Cardiac muscle cell (in vitro differentiated cells and primary cell): ENCODE data around the gene NTF3. TPM values are rescaled to one million over a fixed set of nuclear protein-coding genes. Genes with fewer than 3 reads are reported as not detected.

Source experiments
- DNase-seq, 2 donors: peaks; one replicate each; pipeline versions ENCODE4 v3.0.0 to v3.0.0-alpha.2; 2010 to 2017; ENCODE audit warnings: low read depth in 1 of 2, low spot score in 1 of 2
- H3K27ac ChIP-seq: fragments of 200-600 bp; sonication (generic); 2 replicates; pipeline ENCODE4 v1.5.1; 2016
- H3K27me3 ChIP-seq: fragments of 200-600 bp; sonication (generic); 2 replicates; pipeline ENCODE4 v1.6.0; 2016; ENCODE audit warnings: control low read depth
- H3K36me3 ChIP-seq: fragments of 200-600 bp; sonication (generic); 2 replicates; pipeline ENCODE4 v1.5.1; 2016; ENCODE audit warnings: control low read depth
- H3K4me1 ChIP-seq: fragments of 200-600 bp; sonication (generic); 2 replicates; pipeline ENCODE4 v1.8.1; 2017; ENCODE audit warnings: low read depth, mild to moderate bottlenecking, mixed run types
- H3K4me3 ChIP-seq: fragments of 200-600 bp; sonication (generic); 2 replicates; pipeline ENCODE4 v1.5.1; 2016; ENCODE audit warnings: mild to moderate bottlenecking
- H3K9me3 ChIP-seq: fragments of 200-600 bp; sonication (generic); 2 replicates; pipeline ENCODE4 v1.5.1; 2017; ENCODE audit warnings: low read depth, mild to moderate bottlenecking, control low read depth
- CTCF ChIP-seq: IDR thresholded peaks from 2 replicates; pipeline ENCODE4 v1.5.1; 2012; ENCODE audit warnings: low read depth, mild to moderate bottlenecking, low read length
- polyA plus RNA-seq: library from polyadenylated mRNA; unstranded; fragments of >200 nt; fragmentation: Nextera tagmentation; extraction: Ambion mirVana; gene quantifications from 2 replicates; pipeline ENCODE4 v1.2.1, GENCODE V29; 2016
- total RNA-seq: library from RNA; depleted of rRNA; stranded (reverse); fragments of >200 nt; gene quantifications from 2 replicates; pipeline ENCODE4 v1.2.3, GENCODE V29; 2016

The NTF3 gene
- total and polyA plus RNA-seq, 2 experiments from 2014 or later, result 3.9 to 4.7 TPM

GRCh38 chr12:5522432-5523335, 90.8 kb downstream of the NTF3 start:
- no peaks in the 10 kb centered on the region for H3K27me3 ChIP-seq
- H3K4me3 ChIP-seq, result no peak overlapping the region
- no peaks in the 10 kb centered on the region for H3K9me3 ChIP-seq
- TF ChIP-seq CTCF, result no peak
- H3K4me1 ChIP-seq, result no peaks in the 10 kb centered on the region
- DNase-seq, result no peak
- no peaks in the 10 kb centered on the region for H3K36me3 ChIP-seq
- H3K27ac ChIP-seq, result no peak overlapping the region

GRCh38 chr12:5523396-5524115, 91.6 kb downstream of the NTF3 start:
- DNase-seq, result no peak
- H3K4me1 ChIP-seq, result no peaks in the 10 kb centered on the region
- H3K4me3 ChIP-seq, result no peak overlapping the region
- no peak overlapping the region for H3K27ac ChIP-seq
- H3K27me3 ChIP-seq, result no peaks in the 10 kb centered on the region
- no peaks in the 10 kb centered on the region for H3K9me3 ChIP-seq
- no peak for TF ChIP-seq CTCF
- no peaks in the 10 kb centered on the region for H3K36me3 ChIP-seq

GRCh38 chr12:5524116-5524768, 92.3 kb downstream of the NTF3 start:
- Histone ChIP-seq H3K9me3 (no peaks in the 10 kb centered on the region), H3K4me1 (no peaks in the 10 kb centered on the region), H3K4me3 (no peak overlapping the region), H3K27ac (no peak overlapping the region), H3K27me3 (no peaks in the 10 kb centered on the region), H3K36me3 (no peaks in the 10 kb centered on the region)
- no peak for TF ChIP-seq CTCF
- no peak for DNase-seq

GRCh38 chr12:5524769-5525436, 93.0 kb downstream of the NTF3 start:
- no peaks in the 10 kb centered on the region for H3K4me1 ChIP-seq
- no peak for TF ChIP-seq CTCF
- no peak for DNase-seq
- H3K9me3 ChIP-seq, result no peaks in the 10 kb centered on the region
- H3K4me3 ChIP-seq, result no peak overlapping the region
- no peak overlapping the region for H3K27ac ChIP-seq
- no peaks in the 10 kb centered on the region for H3K36me3 ChIP-seq
- H3K27me3 ChIP-seq, result no peaks in the 10 kb centered on the region

GRCh38 chr12:5525783-5526367, 94.0 kb downstream of the NTF3 start:
- Histone ChIP-seq H3K9me3 (no peaks in the 10 kb centered on the region), H3K4me3 (no peak overlapping the region), H3K27me3 (no peaks in the 10 kb centered on the region), H3K4me1 (no peaks in the 10 kb centered on the region), H3K36me3 (no peaks in the 10 kb centered on the region), H3K27ac (no peak overlapping the region)
- DNase-seq, result no peak
- TF ChIP-seq CTCF, result no peak
